HepG2 (cell line): ENCODE measurements around the gene ETFB. TPM values are rescaled to one million over a fixed set of nuclear protein-coding genes. Genes with fewer than 3 reads are reported as not detected.

Experiments
- CHD4 ChIP-seq: fragments of 200-600 bp; sonication (generic); IDR thresholded peaks from 2 replicates; pipeline ENCODE4 v1.7.0; 2017; ENCODE audit warnings: mild to moderate bottlenecking, low read length, borderline replicate concordance
- CTCF ChIP-seq: sonication (generic); formaldehyde crosslinking; IDR thresholded peaks from 2 replicates; pipeline ENCODE4 v1.5.0; 2020; ENCODE audit warnings: mild to moderate bottlenecking, missing genetic modification reagents, moderate library complexity
- ETV5 ChIP-seq: IDR thresholded peaks from 2 replicates; pipeline ENCODE4 v1.6.1; 2018; ENCODE audit warnings: missing biosample characterization, missing genetic modification reagents, inconsistent platforms, borderline replicate concordance
- HMGXB4 ChIP-seq, 2 experiments: sonication (generic) in 1 of 2; formaldehyde crosslinking in 1 of 2; IDR thresholded peaks; 2 replicates each; pipeline versions ENCODE4 v1.4.0 to v1.6.1; 2018 to 2020; ENCODE audit warnings: missing genetic modification reagents in 2 of 2, borderline replicate concordance in 1 of 2, low read depth in 1 of 2, mild to moderate bottlenecking in 1 of 2, missing biosample characterization in 1 of 2
- HNF4A ChIP-seq: sonication (generic); formaldehyde crosslinking; IDR thresholded peaks from 2 replicates; pipeline ENCODE4 v1.4.0; 2020; ENCODE audit warnings: missing genetic modification reagents
- NFATC3 ChIP-seq: sonication (generic); formaldehyde crosslinking; IDR thresholded peaks from 2 replicates; pipeline ENCODE4 v1.5.1; 2020; ENCODE audit warnings: mild to moderate bottlenecking, missing genetic modification reagents
- ZBTB25 ChIP-seq: IDR thresholded peaks from 2 replicates; pipeline ENCODE4 v1.6.1; 2018; ENCODE audit warnings: missing genetic modification reagents
- ZBTB39 ChIP-seq: sonication (generic); formaldehyde crosslinking; IDR thresholded peaks from 2 replicates; pipeline ENCODE4 v1.5.0; 2020; ENCODE audit warnings: missing genetic modification reagents
- ZFP1 ChIP-seq: IDR thresholded peaks from 2 replicates; pipeline ENCODE4 v1.6.1; 2016
- ZFX ChIP-seq: sonication (generic); formaldehyde crosslinking; IDR thresholded peaks from 2 replicates; pipeline ENCODE4 v1.4.0; 2020; ENCODE audit warnings: mild to moderate bottlenecking, low read depth, missing genetic modification reagents, moderate library complexity
- ZNF235 ChIP-seq: sonication (generic); formaldehyde crosslinking; IDR thresholded peaks from 2 replicates; pipeline ENCODE4 v1.8.1; 2023; ENCODE audit warnings: mild to moderate bottlenecking, missing genetic modification reagents, borderline replicate concordance
- ZNF260 ChIP-seq: sonication (generic); formaldehyde crosslinking; IDR thresholded peaks from 2 replicates; pipeline ENCODE4 v1.4.0; 2020; ENCODE audit warnings: missing genetic modification reagents, low read depth, mild to moderate bottlenecking, borderline replicate concordance
- ZNF567 ChIP-seq: sonication (generic); formaldehyde crosslinking; IDR thresholded peaks from 2 replicates; pipeline ENCODE4 v1.8.1; 2023; ENCODE audit warnings: mild to moderate bottlenecking, missing genetic modification reagents, borderline replicate concordance
- ZNF572 ChIP-seq: sonication (generic); formaldehyde crosslinking; IDR thresholded peaks from 2 replicates; pipeline ENCODE4 v1.5.1; 2020; ENCODE audit warnings: mild to moderate bottlenecking, missing genetic modification reagents
- ZNF772 ChIP-seq: sonication (generic); formaldehyde crosslinking; IDR thresholded peaks from 2 replicates; pipeline ENCODE4 v1.5.0; 2020; ENCODE audit warnings: mild to moderate bottlenecking, missing genetic modification reagents
- polyA plus RNA-seq, 8 experiments: library from polyadenylated mRNA; depleted of rRNA in 3 of 8; stranded (reverse) in 7 of 8; unstranded in 1 of 8; fragments of >200 nt; fragmentation: Illumina TruSeq in 4 of 8; extraction: Trizol in 4 of 8; gene quantifications; 2 replicates each; pipeline versions ENCODE4 v1.2.1 to v1.2.3, GENCODE V29; 2011 to 2016; ENCODE audit warnings: low read depth in 4 of 8, missing spikeins in 1 of 8, mixed read lengths in 1 of 8; ENCODE audit not compliant: insufficient read depth in 1 of 8
- total RNA-seq, 5 experiments: library from RNA; depleted of rRNA; stranded (reverse); fragments of >200 nt; fragmentation: Illumina TruSeq; extraction: Trizol; gene quantifications; 2 replicates each; pipeline ENCODE4 v1.2.3, GENCODE V29; 2016; ENCODE audit warnings: low read depth in 1 of 5
- TF ChIP-seq, protein P1 (sequence below): sonication (generic); formaldehyde crosslinking; IDR thresholded peaks from 2 replicates; pipeline ENCODE4 v1.8.0; 2022; ENCODE audit warnings: missing genetic modification reagents, mild to moderate bottlenecking, moderate library complexity, borderline replicate concordance
- TF ChIP-seq, protein P2 (sequence below): sonication (generic); formaldehyde crosslinking; IDR thresholded peaks from 2 replicates; pipeline ENCODE4 v1.5.1; 2020; ENCODE audit warnings: mild to moderate bottlenecking, missing genetic modification reagents, moderate library complexity
- TF ChIP-seq, protein P3 (sequence below): sonication (generic); formaldehyde crosslinking; IDR thresholded peaks from 2 replicates; pipeline ENCODE4 v1.8.0; 2022; ENCODE audit warnings: missing genetic modification reagents, low read depth, mild to moderate bottlenecking, borderline replicate concordance

The ETFB gene
- total and polyA plus RNA-seq, 2 of the 13 experiments (the other 11 are each of a cell fraction or from before 2014, with no cell fraction given) = 678 to 1,314 TPM

GRCh38 chr19:51389143-51389542 is 23.0 kb upstream of the ETFB start (continued):
- TF ChIP-seq HMGXB4 (CRISPR knock-in tag; IDR thresholded peaks at IDR 0.05; ENCODE audit: borderline replicate concordance in 1 of 2, low read depth in 1 of 2) (peak; percentile 9 to 29; a peak in 1 of 4 replicates), ETV5 (CRISPR knock-in tag) (no peak), CHD4 (no peak), ZBTB39 (CRISPR knock-in tag) (no peak), ZNF260 (CRISPR knock-in tag) (no peak), ZBTB25 (CRISPR knock-in tag) (no peak), ZNF572 (CRISPR knock-in tag) (no peak), NFATC3 (CRISPR knock-in tag) (no peak), ZNF567 (CRISPR knock-in tag) (no peak), ZNF235 (CRISPR knock-in tag) (no peak), ZFP1 (no peak), ZFX (CRISPR knock-in tag) (peak; percentile 97), HNF4A (CRISPR knock-in tag) (0 out of 2 replicates have a peak, but pooled peaks have one; percentile 9), ZNF772 (CRISPR knock-in tag) (no peak), CTCF (CRISPR knock-in tag) (peak; percentile 44)
- TF ChIP-seq, protein P1, sequence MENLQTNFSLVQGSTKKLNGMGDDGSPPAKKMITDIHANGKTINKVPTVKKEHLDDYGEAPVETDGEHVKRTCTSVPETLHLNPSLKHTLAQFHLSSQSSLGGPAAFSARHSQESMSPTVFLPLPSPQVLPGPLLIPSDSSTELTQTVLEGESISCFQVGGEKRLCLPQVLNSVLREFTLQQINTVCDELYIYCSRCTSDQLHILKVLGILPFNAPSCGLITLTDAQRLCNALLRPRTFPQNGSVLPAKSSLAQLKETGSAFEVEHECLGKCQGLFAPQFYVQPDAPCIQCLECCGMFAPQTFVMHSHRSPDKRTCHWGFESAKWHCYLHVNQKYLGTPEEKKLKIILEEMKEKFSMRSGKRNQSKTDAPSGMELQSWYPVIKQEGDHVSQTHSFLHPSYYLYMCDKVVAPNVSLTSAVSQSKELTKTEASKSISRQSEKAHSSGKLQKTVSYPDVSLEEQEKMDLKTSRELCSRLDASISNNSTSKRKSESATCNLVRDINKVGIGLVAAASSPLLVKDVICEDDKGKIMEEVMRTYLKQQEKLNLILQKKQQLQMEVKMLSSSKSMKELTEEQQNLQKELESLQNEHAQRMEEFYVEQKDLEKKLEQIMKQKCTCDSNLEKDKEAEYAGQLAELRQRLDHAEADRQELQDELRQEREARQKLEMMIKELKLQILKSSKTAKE (CRISPR knock-in tag) = no peak
- TF ChIP-seq, protein P2, sequence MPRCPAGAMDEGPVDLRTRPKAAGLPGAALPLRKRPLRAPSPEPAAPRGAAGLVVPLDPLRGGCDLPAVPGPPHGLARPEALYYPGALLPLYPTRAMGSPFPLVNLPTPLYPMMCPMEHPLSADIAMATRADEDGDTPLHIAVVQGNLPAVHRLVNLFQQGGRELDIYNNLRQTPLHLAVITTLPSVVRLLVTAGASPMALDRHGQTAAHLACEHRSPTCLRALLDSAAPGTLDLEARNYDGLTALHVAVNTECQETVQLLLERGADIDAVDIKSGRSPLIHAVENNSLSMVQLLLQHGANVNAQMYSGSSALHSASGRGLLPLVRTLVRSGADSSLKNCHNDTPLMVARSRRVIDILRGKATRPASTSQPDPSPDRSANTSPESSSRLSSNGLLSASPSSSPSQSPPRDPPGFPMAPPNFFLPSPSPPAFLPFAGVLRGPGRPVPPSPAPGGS (CRISPR knock-in tag) = no peak
- TF ChIP-seq, protein P3, sequence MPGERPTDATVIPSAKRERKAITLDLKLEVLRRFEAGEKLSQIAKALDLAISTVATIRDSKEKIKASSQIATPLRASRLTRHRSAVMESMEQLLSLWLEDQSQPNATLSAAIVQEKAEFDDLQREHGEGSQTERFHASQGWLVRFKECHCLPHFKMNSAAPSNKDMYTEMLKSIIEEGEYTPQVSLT (CRISPR knock-in tag) = no peak
